GM12878 (cell line): ENCODE measurements around the gene LIMA1. TPM values are rescaled to one million over a fixed set of nuclear protein-coding genes. Genes with fewer than 3 reads are reported as not detected.

Experiments used
- ATAC-seq: fragments of 200-7000 bp; cut with Tn5 transposase; 3 replicates; pipeline ENCODE4 v1.9.1; 2020; ENCODE audit warnings: mild to moderate bottlenecking, moderate library complexity
- BruUV-seq: library from RNA; stranded (reverse); fragments of 400-500 nt; replicated peaks from 2 replicates; lab custom pipeline; 2021; lab: Mats Ljungman, UMichigan
- CTCF ChIA-PET: fragments of 300-600 bp; sonication (Branson Sonifier 250); formaldehyde crosslinking; extraction: SDS; loops from one replicate; lab custom pipeline; 2021; ENCODE audit warnings: inconsistent platforms; lab: Yijun Ruan, JAX
- POLR2A ChIA-PET: fragments of 350-600 bp; formaldehyde crosslinking; extraction: SDS; loops from one replicate; lab custom pipeline; 2021; ENCODE audit warnings: inconsistent platforms; lab: Charles Lee
- RAD21 ChIA-PET: fragments of 300-600 bp; sonication (Branson Sonifier 250); formaldehyde crosslinking; loops from one replicate; lab custom pipeline; 2023; ENCODE audit warnings: antibody characterized with exemption; ENCODE audit not compliant: unreplicated experiment; lab: Charles Lee
- SMC1A ChIA-PET: fragments of 300-600 bp; sonication (Branson Sonifier 250); formaldehyde crosslinking; loops from one replicate; lab custom pipeline; 2023; ENCODE audit not compliant: unreplicated experiment, uncharacterized antibody; lab: Charles Lee
- DNase-seq: peaks from one replicate; pipeline ENCODE4 v3.0.0-alpha.2; 2011; ENCODE audit warnings: low read depth, low spot score
- FAIRE-seq: peaks from 3 replicates; lab custom pipeline; 2011; peaks lifted over from hg19 to GRCh38; lab: Jason Lieb, UNC
- H2AFZ ChIP-seq: 2 replicates; pipeline ENCODE4 v1.6.0; 2011; ENCODE audit warnings: low read depth, low read length, control low read depth; ENCODE audit not compliant: control insufficient read depth
- H3K27ac ChIP-seq: 2 replicates; pipeline ENCODE4 v1.5.1; 2011; ENCODE audit warnings: control low read depth; ENCODE audit not compliant: control insufficient read depth, insufficient read depth
- H3K27me3 ChIP-seq, 2 experiments: replicated peaks in 1 of 2; 2 replicates each; pipeline versions ENCODE4 v1.6.0 to v1.6.1; 2011; ENCODE audit warnings: low read length in 1 of 2; ENCODE audit not compliant: control insufficient read depth in 2 of 2, insufficient read depth in 2 of 2
- H3K36me3 ChIP-seq, 2 experiments: 2 replicates each; pipeline ENCODE4 v1.5.1; 2011; ENCODE audit warnings: low read length in 1 of 2; ENCODE audit not compliant: control insufficient read depth in 2 of 2, insufficient read depth in 2 of 2
- H3K4me1 ChIP-seq: 2 replicates; pipeline ENCODE4 v1.6.1; 2011; ENCODE audit warnings: mild to moderate bottlenecking, low read length, moderate library complexity, mixed read lengths; ENCODE audit not compliant: control insufficient read depth, insufficient read depth
- H3K4me2 ChIP-seq: 2 replicates; pipeline ENCODE4 v1.6.0; 2011; ENCODE audit warnings: control low read depth; ENCODE audit not compliant: control insufficient read depth, insufficient read depth
- H3K4me3 ChIP-seq: fragments of 200-600 bp; sonication (generic); 2 replicates; pipeline ENCODE4 v1.5.1; 2016
- H3K79me2 ChIP-seq: 2 replicates; pipeline ENCODE4 v1.6.0; 2011; ENCODE audit warnings: low read length; ENCODE audit not compliant: control insufficient read depth, insufficient read depth
- H3K9ac ChIP-seq: 2 replicates; pipeline ENCODE4 v1.8.0; 2011; ENCODE audit warnings: low read length, control low read depth, mixed read lengths; ENCODE audit not compliant: control insufficient read depth, insufficient read depth
- H3K9me3 ChIP-seq: replicated peaks from 3 replicates; pipeline ENCODE4 v1.5.1; 2011; ENCODE audit warnings: mild to moderate bottlenecking, low read length; ENCODE audit not compliant: control insufficient read depth, insufficient read depth
- H4K20me1 ChIP-seq: 2 replicates; pipeline ENCODE4 v1.6.0; 2011; ENCODE audit not compliant: control insufficient read depth, insufficient read depth
- CTCF ChIP-seq, 3 experiments: IDR thresholded peaks in 2 of 3; conservative IDR thresholded peaks in 1 of 3; 2 replicates each; pipeline ENCODE4 v1.5.1; 2011; ENCODE audit warnings: low read depth in 3 of 3, low read length in 3 of 3, mild to moderate bottlenecking in 3 of 3, control low read depth in 2 of 3, moderate library complexity in 2 of 3, inconsistent platforms in 1 of 3, mixed read lengths in 1 of 3; ENCODE audit not compliant: control insufficient read depth in 2 of 3, insufficient read depth in 1 of 3; ENCODE audit errors: extremely low read depth in 1 of 3
- MEF2B ChIP-seq: fragments of 450-650 bp; IDR thresholded peaks from 2 replicates; pipeline ENCODE4 v1.6.1; 2018; ENCODE audit warnings: mild to moderate bottlenecking, moderate library complexity; ENCODE audit not compliant: partially characterized antibody, poor library complexity, severe bottlenecking
- RAD21 ChIP-seq: IDR thresholded peaks from 2 replicates; pipeline ENCODE4 v1.6.1; 2011; ENCODE audit warnings: mild to moderate bottlenecking, low read depth, low read length, moderate library complexity; ENCODE audit not compliant: insufficient read depth
- RELA ChIP-seq: fragments of 450-650 bp; IDR thresholded peaks from 2 replicates; pipeline ENCODE4 v1.8.0; 2014; ENCODE audit warnings: borderline replicate concordance; ENCODE audit not compliant: partially characterized antibody
- SKIL ChIP-seq: fragments of 450-650 bp; IDR thresholded peaks from 2 replicates; pipeline ENCODE4 v1.6.1; 2017; ENCODE audit warnings: mild to moderate bottlenecking, low read depth, inconsistent platforms; ENCODE audit not compliant: poor library complexity, severe bottlenecking
- SMC3 ChIP-seq: IDR thresholded peaks from 2 replicates; pipeline ENCODE4 v1.6.1; 2011; ENCODE audit warnings: low read length, improper control_type of control experiment, borderline replicate concordance
- WGBS: methylation state at CpG from one replicate; pipeline ENCODE4 v1.1.6; 2016; ENCODE audit warnings: low lambda C conversion rate; ENCODE audit not compliant: insufficient replicate concordance, insufficient coverage; ENCODE audit errors: missing lambda C conversion rate; 5-methylcytosine and 5-hydroxymethylcytosine counted together
- in situ Hi-C: fragments of 300-500 bp; cut with MboI; formaldehyde crosslinking; loops from 9 replicates; pipeline ENCODE4 v1.14.3; 2018; ENCODE audit warnings: mixed read lengths
- intact Hi-C: fragments of 100-400 bp; cut with micrococcal nuclease; formaldehyde crosslinking; loops from one replicate; pipeline ENCODE4 v1.14.2; 2022; ENCODE audit not compliant: unreplicated experiment
- polyA plus RNA-seq, 11 experiments: library from polyadenylated mRNA; depleted of rRNA in 4 of 11; unstranded in 6 of 11; stranded (reverse) in 5 of 11; fragments of >200 nt; fragmentation: Nextera tagmentation in 4 of 11; fragmentation: Illumina TruSeq in 1 of 11; extraction: Ambion mirVana in 4 of 11; extraction: Trizol in 1 of 11; gene quantifications; 1 replicate in 1 of 11; 2 replicates in 10 of 11; pipeline versions ENCODE4 v1.2.1 to v1.2.3, GENCODE V29; 2011 to 2016; ENCODE audit warnings: inconsistent platforms in 2 of 11, missing spikeins in 2 of 11, low read depth in 1 of 11
- total RNA-seq, 4 experiments: library from RNA; depleted of rRNA in 3 of 4; stranded (reverse); fragments of >200 nt in 3 of 4; fragmentation: Illumina TruSeq in 1 of 4; extraction: Trizol in 1 of 4; gene quantifications; 2 replicates each; pipeline versions ENCODE4 v1.2.1 to v1.2.3, GENCODE V29; 2013 to 2021

LIMA1 gene
- total and polyA plus RNA-seq, 10 of the 15 experiments (the other 5 are each of a cell fraction or from before 2014, with no cell fraction given): 53.2 to 109 (median 60.8) TPM

GRCh38 chr12:50174971-50175715 lies 108.2 kb downstream of the LIMA1 start:
- BruUV-seq: no TSS peak
- SMC1A ChIA-PET: interaction anchor here (0.7 to 2.5 kb wide), 35 partner anchors 8 to 302 kb away, joined by 3 to 26 read pairs (median 4); partner anchors contain the start of genes CERS5, COX14, GPD1 and LIMA1
- WGBS: 71% methylated on average over 15 of the region's 16 CpGs
- Histone ChIP-seq H2AFZ (no peak overlapping the region), H3K9ac (no peak overlapping the region), H3K9me3 (no peaks in the 10 kb centered on the region; the same call in 2 of the 3 replicates), H3K4me3 (no peak overlapping the region), H3K79me2 (no peaks in the 10 kb centered on the region), H3K27ac (no peak overlapping the region), H3K4me2 (no peak overlapping the region), H4K20me1 (no peaks in the 10 kb centered on the region), H3K4me1 (no peaks in the 10 kb centered on the region), H3K36me3 (peaks cover 8 to 12% of the 10 kb centered on the region in 2 experiments; a peak in 3 of 4 replicates), H3K27me3 (no peaks in the 10 kb centered on the region)
- DNase-seq (no peak), ATAC-seq (peak; percentile 34; the same call in 1 of the 3 replicates), FAIRE-seq (peak; percentile 38)
- RAD21 ChIA-PET: interaction anchor here (0.7 to 2.4 kb wide), 18 partner anchors 8 to 156 kb away, joined by 3 to 29 read pairs (median 6); partner anchors contain the start of genes CERS5, COX14 and SMARCD1
- in situ Hi-C loops (loop anchor here (5.0 kb wide), 1 partner anchor 83 kb away; no protein-coding TSS in a partner anchor), intact Hi-C loops (loop anchor here (1.0 to 5.0 kb wide), 4 partner anchors 42 to 208 kb away; no protein-coding TSS in a partner anchor)
- POLR2A ChIA-PET: interaction anchor here (1.5 kb wide), 1 partner anchor 64 kb away, joined by 3 read pairs; no protein-coding TSS in a partner anchor
- TF ChIP-seq CTCF (IDR thresholded peaks at IDR 0.05 in 2 of 3, conservative IDR thresholded peaks at IDR 0.05 in 1 of 3; ENCODE audit: control insufficient read depth in 2 of 3, extremely low read depth in 1 of 3, insufficient read depth in 1 of 3, low read depth in 3 of 3, low read length in 3 of 3) (peak; percentile 47 to 64 (median 53); a peak in 5 of 6 replicates), SKIL (peak; percentile 58), RAD21 (peak; percentile 73), MEF2B (no peak), SMC3 (peak; percentile 75), RELA (no peak)
- CTCF ChIA-PET: interaction anchor here (0.7 to 18.0 kb wide), 42 partner anchors 8 to 285 kb away, joined by 3 to 257 read pairs (median 5); partner anchors contain the start of genes CERS5, COX14, GPD1 and LIMA1
